AG10803 (cell line): ENCODE data around the gene EME1.

Experiments
- DNase-seq: peaks from one replicate; pipeline ENCODE4 v3.0.0; 2010; ENCODE audit warnings: low read depth
- H3K4me3 ChIP-seq: 2 replicates; pipeline ENCODE4 v1.5.1; 2011; ENCODE audit warnings: mild to moderate bottlenecking, low read length, control low read depth
- TF ChIP-seq, protein P1 (sequence below): conservative IDR thresholded peaks from 2 replicates; pipeline ENCODE4 v1.5.1; 2011; ENCODE audit warnings: mild to moderate bottlenecking, low read length, control low read depth, inconsistent platforms

The EME1 gene

GRCh38 chr17:50355336-50355700 lies 17.7 kb upstream of the EME1 start:
- DNase-seq: no peak
- TF ChIP-seq, protein P1, sequence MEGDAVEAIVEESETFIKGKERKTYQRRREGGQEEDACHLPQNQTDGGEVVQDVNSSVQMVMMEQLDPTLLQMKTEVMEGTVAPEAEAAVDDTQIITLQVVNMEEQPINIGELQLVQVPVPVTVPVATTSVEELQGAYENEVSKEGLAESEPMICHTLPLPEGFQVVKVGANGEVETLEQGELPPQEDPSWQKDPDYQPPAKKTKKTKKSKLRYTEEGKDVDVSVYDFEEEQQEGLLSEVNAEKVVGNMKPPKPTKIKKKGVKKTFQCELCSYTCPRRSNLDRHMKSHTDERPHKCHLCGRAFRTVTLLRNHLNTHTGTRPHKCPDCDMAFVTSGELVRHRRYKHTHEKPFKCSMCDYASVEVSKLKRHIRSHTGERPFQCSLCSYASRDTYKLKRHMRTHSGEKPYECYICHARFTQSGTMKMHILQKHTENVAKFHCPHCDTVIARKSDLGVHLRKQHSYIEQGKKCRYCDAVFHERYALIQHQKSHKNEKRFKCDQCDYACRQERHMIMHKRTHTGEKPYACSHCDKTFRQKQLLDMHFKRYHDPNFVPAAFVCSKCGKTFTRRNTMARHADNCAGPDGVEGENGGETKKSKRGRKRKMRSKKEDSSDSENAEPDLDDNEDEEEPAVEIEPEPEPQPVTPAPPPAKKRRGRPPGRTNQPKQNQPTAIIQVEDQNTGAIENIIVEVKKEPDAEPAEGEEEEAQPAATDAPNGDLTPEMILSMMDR: no peak
- no peak overlapping the region for H3K4me3 ChIP-seq

GRCh38 chr17:50355701-50356341 lies 17.2 kb upstream of the EME1 start:
- H3K4me3 ChIP-seq: no peak overlapping the region
- TF ChIP-seq, protein P1: no peak
- DNase-seq: no peak

DNA sequence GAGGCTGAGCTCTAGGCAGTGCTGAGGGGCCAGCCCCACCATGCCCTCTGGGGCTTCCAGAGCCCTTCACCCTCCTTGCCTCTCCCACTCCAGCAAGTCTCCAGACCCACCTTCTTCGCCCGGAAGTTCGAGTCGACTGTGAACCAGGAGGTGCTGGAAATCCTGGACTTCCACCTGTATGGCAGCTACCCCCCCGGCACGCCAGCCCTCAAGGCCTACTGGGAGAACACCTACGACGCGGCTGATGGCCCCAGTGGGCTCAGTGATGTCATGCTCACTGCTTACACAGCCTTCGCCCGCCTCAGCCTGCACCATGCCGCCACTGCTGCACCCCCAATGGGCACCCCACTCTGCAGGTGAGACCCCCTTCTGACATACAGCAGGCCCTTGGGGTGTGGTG lies 16.6 kb upstream of the EME1 start:
- H3K4me3 ChIP-seq: no peak overlapping the region

GRCh38 chr17:50356892-50357510 lies 16.0 kb upstream of the EME1 start:
- TF ChIP-seq, protein P1: no peak
- no peak for DNase-seq

More for the DNA sequence above, 16.6 kb upstream of the EME1 start:
- DNase-seq: no peak
- TF ChIP-seq, protein P1: no peak

DNA sequence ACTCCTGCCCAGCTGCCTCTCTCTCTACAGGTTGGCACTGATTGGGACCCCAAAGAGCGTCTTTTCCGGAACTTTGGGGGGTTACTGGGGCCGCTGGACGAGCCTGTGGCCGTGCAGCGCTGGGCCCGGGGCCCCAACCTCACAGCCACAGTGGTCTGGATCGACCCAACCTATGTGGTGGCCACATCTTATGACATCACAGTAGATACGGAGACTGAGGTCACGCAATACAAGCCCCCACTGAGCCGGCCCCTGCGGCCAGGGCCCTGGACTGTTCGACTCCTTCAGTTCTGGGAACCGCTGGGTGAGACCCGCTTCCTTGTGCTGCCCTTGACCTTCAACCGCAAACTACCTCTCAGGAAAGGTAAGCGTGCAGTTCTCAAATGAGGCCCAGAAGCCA lies 14.9 kb upstream of the EME1 start:
- H3K4me3 ChIP-seq: no peak overlapping the region
- no peak for DNase-seq
- TF ChIP-seq, protein P1: no peak

More at GRCh38 chr17:50356892-50357510, 16.0 kb upstream of the EME1 start:
- no peak overlapping the region for H3K4me3 ChIP-seq

GRCh38 chr17:50359005-50359699 lies 13.9 kb upstream of the EME1 start:
- TF ChIP-seq, protein P1: no peak
- DNase-seq: no peak
- no peak overlapping the region for H3K4me3 ChIP-seq
